Activated naive CD4-positive, alpha-beta T cell treated with Interleukin-2 at 50 U/mL for 16 hours (primary cell): Measurements from ENCODE around the gene SNED1.

ENCODE experiments used
- DNase-seq: peaks from one replicate; pipeline ENCODE4 v3.0.0-alpha.2; 2020

SNED1 gene

DNA sequence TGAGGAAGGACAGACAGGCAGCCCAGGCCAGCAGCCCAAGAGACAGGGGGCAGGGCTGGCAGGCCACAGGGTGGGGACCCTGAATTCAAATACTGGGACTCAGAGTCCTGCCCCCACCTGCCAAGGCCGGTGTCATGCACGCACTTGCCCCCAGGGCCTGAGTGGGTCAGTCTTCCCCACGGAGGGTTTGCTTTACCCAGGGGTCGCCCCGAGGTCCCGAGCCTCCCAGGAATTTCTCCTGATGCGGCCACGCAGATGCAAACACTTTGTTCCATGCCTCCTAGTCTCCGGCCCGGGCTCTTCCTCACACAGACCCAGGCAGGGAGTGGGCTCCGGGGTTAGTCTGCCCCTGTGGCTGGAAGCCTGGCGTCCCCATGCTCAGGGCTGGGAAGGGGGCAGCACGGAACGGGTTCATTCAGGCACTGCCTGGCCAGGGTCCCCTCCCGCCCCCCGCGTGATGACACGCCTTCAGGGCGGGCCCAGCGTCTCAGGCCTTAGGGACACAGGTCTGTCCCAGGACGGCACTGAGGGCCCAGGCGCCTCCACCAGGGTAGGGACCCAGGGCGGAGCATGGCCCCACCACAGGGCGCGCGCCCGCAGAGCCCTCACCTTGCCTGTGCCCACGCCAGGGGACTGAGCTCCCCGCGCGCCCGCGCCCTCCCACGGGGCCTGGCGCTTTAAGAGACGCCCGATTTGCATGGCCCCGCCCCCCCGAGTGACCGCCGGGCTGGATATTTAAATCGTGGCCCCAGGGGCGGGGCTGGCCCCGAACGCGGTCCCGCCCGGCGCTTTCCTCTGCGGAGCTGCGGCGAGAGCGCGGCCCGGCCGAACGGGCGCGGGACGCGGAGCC, at the start of gene SNED1:
Gene SNED1, plus strand, starts transcription at position 763 of the 850 bp plus-strand sequence. CDS start 220 bp downstream, outside the sequence.
- peak; percentile 53 for DNase-seq

DNA sequence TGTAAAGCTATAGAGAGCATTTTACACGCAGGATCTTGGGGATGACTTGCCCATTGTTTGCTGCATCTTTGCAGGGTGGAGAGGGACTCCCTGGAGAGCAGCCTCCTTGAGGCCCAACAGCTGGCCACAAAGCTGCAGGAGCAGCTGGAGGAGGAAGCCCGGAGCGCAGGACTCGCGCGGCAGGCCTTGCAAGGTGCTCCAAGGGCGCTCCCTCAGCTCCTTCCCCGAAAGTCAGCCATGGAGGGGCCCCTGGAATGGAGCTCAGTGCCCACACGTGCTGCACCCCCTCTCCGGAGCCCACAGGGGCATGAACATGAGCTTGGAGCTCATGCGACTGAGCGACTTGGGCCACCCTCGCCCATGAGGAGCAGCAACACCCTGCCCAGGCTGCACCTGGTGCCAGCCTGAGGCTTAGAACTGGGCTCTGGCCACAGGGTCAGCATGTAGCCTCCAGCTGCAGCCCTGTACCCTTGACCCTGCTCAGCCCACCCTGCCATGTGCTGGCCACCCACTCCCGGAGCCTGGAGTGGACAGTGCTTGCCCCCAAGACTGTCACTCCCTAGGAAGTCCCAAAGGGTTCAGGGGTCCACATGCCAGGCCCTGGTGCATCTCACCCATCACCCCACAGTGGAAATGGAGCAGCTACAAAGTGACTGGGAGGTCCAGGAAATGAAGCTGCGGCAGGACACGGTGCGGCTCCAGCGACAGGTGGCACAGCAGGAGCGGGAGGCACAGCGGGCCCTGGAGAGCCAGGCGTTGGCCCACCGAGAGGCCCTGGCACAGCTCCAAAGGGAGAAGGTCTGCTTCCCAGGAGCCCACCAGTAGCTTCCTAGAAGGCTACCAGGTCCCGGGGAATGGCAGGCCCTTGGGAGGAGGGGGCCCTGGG, 49.3 kb upstream of the SNED1 start:
- no peak for DNase-seq

DNA sequence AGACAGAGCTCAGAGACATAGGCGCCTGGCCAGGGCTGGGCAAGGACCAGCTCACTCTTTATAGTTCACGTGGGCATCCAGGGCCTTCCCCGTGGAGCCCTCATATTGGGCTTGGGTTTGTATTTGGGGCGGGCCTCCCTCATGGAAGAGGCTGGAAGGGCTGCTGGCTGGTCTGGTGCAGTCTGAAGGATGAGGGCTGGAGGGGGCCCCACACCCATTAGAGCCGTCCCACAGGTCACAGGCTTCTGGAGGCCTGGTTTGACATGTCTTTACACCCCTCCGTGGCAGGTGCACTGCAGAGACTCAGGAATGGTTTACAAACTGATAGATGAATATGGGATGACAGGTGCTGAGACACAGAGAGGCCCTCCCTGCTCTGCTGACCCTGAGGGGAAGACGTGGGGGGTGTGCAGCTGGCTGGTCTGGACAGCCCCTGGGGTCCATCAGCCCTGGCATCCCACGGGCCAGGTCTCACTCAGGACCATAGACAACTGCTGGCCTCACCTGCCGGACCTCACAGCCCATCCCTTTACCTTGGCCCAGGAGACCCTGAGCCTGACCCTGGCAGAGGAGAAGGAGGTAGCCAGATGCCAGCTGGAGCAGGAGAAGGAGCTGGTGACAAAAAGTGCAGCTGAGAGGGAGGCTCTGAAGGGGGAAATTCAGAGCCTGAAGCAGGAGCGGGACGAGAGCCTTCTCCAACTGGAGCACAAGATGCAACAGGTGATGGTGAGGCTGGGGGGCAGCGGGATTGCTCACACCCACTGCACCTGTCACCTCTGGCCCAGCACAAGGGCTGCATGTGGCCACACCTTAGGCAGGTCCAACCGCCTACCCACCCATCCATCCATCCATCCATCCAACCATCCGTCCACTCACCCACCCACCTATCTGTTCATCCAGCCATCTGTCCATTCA, 48.4 kb upstream of the SNED1 start:
- DNase-seq, result no peak

DNA sequence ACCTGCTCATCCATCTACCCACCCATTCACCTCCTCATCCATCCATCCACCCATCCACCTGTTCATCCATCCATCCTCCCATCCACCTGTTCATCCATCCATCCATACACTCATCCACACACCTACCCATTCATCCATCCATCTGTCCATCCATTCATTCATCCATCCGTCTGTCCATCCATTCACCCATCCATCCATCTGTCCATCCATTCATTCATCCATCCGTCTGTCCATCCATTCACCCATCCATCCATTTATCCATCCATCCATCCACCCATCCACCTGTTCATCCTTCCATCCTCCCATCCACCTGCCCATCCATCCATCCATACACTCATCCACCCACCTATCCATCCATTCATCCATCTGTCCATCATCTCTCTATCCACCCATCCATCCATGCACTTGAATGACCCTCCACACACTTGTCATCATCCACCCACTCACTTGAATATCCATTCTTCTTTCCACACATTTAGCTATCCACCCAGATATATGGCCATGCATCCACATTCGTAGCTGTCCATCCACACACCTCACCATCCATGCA, 47.3 kb upstream of the SNED1 start:
- no peak for DNase-seq

DNA sequence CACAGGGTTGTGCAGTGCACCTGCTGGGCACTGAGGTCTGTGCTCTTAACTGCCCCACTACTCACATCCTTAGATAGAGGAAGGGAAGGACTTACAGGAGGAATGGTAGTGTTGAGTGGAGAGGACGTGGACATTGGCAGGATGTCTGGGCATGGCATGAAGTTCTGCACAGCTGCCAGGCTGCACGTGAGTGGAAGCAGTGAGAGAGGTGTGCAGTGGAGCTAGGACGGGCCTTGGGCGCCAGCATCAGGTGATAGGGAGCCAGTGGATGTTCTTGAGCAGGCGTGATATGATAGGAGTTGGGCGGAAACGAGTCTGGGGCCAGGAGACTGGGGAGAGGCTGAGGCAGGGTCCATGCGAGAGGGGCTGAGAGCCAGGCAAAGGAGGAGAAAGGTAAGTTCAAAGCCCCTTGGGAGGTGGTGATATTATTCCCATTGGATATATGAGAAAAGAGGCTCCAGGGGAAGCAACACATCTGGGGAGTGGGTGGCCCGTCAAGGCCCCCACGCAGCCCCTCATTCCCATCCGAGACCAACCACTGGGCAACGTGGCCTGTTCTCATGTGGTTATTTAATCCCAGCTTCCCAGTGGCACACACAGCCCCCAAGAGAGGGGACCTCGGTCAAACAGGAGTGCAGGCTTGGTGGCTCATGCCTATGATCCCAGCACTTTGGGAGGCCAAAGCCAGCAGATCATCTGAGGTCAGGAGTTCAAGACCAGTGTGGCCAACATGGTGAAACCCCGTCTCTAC, 45.7 kb upstream of the SNED1 start:
- DNase-seq, result no peak

DNA sequence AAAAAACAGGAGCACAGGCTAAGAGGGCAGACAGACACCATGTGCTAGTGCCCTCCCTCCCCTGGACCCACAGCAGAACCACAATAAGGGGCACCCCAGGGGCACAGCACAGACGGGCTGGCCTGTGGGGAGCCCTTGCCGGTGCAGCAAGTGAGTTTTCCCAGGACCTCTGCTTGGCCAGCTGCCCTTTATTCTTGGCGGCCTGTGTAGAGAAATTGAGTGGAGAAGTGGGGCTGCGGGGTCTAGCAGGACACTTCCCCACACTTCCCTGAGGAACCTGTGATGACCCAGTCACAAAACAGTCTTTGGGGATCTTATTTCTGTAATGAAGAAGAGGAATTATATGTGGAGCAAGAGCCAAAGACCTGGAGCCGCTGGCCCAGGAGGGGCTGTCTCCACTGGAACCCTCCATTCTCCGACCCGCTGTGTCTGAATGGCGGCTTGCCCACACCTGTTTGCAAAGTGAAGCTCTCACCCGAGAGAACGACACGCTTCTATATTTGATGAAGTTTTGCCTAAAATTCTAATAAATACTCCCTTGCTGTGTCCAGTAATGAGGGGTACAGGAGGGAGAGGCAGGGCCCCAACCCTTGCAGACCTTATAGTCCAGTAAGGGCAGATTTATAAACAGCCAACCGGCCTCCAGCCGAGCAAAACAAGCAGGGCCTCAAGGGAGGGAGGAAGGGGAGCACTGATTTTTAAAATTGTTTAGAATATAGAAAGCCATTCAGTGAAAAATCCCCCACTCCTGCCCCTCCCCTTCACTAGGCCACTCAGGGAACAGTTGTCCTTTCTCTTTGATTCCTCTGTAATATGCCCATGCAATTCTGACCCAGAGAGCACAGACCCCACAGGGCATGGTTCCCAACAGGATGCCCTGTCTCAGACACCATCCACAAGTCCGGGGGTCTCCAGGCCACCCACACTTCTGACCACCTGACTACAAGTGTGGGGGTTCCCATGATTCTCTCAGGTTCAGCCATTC, 44.7 kb upstream of the SNED1 start:
- DNase-seq, result no peak

DNA sequence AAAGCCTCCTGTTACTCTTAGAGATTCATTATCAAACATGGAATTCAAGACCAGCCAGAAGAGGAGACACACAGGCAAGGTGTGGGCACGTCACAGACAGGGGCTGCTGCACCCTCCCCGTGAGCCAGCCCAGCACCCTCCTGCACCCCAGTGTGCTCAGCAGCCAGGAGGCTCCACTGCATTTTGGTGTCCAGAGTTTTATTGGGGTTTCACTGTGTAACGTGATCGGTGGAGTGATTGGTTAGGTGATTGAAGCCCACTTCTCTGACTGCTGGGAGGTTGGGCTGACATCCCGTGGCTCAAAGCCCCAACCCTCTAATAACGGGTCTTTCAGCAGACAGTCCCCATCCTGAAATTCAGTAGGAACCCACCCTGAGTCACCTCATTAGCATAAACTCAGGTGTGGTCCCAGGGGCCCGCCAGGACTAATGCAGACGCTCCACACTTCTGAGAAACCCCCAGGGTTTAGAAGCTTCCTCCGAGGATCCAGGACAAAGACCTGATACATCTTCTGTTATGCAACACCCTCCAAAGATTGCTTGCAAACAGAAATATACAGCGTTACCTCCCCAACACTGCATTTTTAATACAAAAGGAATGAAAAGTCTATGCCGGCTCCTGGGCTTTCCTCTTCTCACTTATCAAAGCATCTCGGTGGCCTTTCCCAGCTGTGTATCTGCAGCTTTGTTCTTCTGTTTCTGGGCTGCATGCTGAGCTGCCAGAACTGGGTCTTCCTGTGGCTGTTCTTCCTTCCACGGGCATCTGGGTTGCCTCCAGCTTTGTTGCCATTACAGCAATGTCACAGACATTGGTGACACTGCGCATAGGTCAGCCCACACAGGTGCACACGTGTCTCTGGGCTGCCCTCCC, 43.7 kb upstream of the SNED1 start:
- no peak for DNase-seq

DNA sequence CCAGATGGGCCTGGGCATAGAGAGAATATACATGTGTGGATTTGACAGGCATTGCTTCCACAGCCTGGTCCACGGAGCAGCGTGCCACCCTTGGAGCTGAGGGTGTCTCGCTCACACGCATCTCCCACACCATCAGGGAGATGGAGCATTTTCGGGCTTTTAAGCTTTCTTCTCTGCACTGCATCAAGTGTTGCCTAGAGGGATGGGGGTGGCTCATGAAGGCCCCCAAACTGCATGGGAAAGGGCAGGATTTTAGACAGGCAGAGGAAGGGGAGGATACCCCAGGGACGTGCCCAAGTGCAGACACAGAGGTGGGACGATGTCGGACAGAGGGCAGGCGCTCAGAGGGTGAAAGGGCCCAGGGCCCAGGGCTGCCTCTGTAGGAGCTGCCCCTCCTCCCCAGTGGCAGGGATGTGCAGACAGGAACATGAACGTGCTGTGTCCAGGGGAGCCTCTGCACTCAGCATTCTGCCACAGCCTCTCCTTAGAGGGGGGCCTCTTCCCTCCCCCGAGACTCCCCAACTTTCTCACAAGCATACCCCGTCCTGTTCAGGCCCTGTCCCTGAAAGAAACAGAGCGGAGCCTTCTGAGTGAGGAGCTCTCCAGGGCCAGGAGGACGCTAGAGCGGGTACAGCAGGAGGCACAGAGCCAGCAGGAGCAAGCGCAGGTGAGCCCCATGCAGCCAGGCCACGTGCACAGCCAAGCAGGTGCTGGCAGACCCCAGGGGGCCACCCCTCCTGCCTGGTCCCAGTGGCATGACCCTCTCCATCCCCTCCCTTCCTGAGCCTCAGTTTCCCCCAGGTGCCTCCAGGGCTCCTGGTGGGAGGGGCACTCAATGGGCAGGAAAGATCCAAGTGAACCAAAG, 42.9 kb upstream of the SNED1 start:
- no peak for DNase-seq

DNA sequence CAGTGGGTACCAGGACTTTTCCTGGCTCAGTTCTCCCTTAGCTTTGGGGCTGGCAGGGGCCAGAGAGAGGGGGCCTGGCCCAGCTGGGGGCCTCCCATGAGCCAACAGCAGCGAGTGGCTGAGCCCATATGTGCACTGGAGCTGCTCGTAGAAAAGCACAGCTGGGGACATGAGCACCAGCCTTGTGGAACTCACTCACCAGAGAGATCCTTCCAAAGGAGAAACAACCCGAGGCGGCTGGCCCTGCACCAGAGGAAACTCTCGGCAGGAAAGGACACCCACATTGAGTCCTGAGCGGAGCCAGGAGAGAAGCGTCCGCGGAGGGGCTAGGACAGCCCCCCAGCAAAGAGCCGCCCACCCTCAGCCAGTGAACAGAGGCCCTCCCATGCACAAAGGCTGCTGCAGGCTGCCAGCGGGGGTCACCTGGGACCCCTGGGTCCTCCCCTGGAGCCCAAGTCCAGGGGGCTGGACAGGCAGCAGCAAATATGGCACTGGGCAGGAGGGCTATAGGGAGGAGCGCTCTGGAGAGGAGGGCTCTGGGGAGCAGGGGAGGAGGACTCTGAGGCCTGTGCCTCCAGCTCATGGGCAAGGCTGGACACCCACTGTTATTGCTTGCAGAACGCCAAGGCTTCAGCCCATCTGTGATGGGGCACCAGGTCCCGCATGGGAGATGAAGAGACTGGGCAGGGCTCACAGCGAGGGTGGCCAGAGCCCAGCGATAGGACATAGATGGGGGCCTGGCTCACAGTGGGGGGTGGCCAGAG, 42.1 kb upstream of the SNED1 start:
- DNase-seq, result no peak

DNA sequence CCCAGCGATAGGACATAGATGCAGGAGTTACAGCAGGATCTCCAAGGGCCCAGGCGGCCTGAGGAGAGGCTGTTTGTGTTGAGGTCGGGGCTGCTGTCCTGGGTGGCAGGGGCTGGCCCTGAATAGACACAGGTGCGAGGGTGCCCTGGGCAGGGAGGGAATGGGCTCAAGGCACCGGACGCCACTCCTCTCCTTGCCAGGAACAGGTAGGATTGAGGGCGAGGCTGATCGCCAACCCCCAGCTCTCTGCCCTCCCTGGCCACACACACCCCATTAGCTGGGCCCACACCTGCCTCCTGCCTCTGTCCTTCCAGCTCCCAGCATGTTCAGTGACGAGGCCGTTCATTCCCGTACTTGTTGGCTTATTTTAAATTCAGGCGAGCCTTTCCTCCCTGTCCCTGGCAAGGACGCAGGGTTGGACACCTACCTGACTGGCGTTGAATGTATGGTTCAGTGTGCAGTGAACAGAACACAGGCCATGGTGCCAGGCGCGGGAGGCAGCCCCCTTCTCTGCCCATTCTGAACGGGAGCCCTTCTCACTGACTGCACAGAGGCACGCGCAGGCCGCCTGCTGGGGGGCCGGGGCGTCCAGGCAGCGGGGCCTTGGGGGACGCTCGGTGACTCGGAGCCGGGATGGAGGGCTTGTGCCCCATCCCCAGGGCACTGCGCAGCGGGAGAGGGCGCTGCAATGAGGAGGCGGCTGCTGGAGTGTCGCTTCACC, 41.3 kb upstream of the SNED1 start:
- DNase-seq, result no peak

DNA sequence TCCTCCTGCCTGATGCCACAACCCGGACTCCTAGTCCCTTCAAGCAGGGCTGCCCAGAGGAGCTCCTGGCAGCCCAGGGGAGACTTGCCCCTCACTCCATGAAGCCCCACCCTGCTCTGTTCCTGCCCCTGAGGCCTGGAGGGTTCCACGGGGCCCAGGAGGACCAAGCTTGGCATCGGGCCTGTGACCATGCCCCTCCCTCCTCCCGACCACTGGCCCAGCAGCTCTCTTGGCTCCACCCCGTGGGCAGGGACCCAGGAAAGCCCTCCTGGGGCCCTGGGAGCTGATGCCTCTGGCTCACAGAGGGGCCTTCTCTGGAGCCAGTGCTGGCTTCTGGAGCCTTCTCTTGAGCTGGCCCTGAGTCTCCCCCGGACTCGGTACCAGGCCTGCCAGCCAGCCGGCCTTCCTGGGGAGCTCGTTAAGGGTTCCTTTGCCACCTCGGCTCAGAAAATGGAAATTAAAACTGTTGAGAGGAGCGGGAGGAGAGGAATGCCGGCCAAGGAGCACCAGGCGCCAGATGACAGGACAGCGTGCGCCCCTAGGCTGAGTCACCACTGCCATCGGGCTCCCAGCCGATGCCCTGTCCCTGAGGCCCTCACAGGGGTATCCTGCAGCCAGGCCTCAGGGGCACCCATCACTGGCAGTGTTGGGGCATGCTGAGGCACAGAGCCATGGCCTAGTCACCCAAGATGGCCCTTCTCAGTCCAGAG, 40.6 kb upstream of the SNED1 start:
- DNase-seq, result no peak

DNA sequence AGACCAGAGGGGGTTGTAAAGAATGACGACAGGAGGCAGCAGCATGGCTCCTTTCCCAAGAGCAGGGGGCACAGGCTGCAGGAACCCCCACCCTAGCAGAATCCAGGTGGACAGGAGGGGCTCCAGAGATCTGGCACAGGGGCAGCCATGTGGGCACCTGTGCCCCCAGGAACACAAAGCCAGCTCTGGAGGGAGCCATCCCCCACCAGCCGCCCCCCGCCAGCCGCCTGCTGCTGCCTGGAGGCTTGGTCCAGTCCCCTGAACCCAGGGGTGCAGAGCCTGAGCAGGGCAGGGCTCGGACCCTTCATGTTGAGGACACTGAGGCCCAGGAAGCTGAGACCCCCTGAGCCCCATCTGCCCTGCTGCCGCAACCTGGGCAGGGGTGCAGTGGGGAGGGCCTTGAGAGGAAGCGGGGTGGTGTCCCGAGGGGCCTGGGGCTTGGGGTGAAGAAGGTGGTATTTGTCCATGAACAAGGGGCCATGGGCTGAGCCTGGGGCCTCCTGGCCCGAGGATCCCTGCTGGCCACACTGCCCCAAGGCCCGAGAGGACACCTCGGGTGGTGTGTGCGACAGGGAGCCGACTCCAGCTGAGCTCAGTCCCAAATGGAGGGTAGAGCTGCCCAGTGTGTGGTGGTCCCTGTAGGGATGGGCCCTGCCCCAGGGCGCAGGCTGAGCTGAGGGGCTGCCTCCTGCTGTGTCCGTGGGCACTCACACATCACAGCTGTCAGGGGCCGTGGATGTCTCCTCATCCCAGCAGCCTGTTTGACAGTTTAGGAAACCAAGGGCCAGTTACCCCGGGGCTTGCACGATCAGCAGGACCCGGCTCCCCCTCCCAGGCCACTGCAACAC, 39.8 kb upstream of the SNED1 start:
- DNase-seq, result no peak

DNA sequence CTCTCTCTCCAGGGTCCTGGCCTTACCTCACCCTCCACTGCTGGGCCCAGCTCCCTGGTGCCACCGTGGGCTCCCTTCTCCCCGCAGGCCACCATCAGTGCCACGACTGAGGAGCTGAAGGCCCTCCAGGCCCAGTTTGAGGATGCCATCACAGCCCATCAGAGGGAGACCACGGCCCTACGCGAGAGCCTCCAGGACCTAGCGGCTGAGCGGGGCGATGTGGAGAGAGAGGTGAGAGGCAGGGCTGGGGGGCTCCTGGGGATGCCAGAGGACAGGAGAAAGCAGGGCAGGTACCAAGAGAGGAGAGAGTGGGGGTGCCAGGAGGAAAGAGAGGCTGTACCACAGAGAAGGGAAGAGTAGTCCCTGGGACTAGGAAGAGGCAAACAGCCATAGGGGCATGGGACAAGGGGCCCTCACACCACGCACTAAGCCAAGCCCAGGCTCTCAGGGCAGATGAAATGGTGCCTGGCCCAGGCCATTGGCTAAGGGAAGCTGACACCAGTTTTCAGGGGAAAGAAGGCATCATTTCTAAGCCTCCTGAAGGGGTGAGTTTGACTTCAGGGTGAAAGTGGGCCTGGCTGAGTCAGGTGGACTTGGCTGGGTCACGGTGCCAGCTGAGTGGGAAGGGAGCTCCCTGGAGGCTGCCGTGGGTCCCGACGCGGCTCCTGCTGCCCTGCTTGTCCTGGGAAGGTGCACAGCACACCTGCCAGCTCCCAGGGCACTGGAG, 39.0 kb upstream of the SNED1 start:
- no peak for DNase-seq

DNA sequence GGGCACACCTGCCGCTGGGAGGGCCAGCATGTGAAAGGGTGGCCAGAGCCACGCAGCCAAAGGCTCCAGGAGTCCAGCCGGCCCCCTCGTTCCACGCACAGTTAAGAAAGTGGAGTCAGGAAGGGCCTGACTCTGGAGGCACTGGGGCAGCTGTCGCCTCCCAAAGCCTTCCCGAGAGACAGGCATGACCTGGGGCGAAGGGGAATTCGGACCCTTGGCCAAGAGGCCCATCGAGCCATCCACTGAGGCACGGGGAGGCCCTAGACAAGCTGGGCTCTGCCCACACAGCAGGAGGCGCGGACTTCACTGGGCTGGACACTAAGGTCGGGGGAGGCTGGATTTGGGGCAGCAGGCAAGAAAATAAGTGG, 38.5 kb upstream of the SNED1 start:
- DNase-seq, result no peak
